ENCODE data around the gene NPL. TPM values are rescaled to one million over a fixed set of nuclear protein-coding genes. Genes with fewer than 3 reads are reported as not detected.
A peak's percentile ranks its signal among the peaks of the same experiment; 100 is the strongest.

The NPL gene
- polyA plus RNA-seq, 3 donors from 2014 or later, result 3.6 to 9.1 (median 4.8) TPM

GRCh38 chr1:182766050-182766449, 23.5 kb upstream of the NPL start:
- Mint-ChIP-seq H3K4me1 (no peaks in the 10 kb centered on the region), H3K36me3 (no peaks in the 10 kb centered on the region), H3K27ac (no peak overlapping the region), H3K27me3 (ENCODE audit: low read depth in 3 of 3) (peaks cover 0 to 3% (median 3%) of the 10 kb centered on the region in 3 donors), H3K4me3 (no peak overlapping the region), H3K9me3 (peaks cover 0 to 5% (median 0%) of the 10 kb centered on the region in 6 donors)
- DNase-seq, result no peak

- no peaks in the 10 kb centered on the region for H3K4me1 Mint-ChIP-seq
- H3K36me3 Mint-ChIP-seq, result no peaks in the 10 kb centered on the region
- no peaks in the 10 kb centered on the region for H3K9me3 Mint-ChIP-seq
- no peak for DNase-seq
- no peak overlapping the region for H3K27ac Mint-ChIP-seq
- peaks cover 2 to 3% (median 3%) of the 10 kb centered on the region in 3 donors for H3K27me3 Mint-ChIP-seq (ENCODE audit: low read depth in 3 of 3)
- no peak overlapping the region for H3K4me3 Mint-ChIP-seq
Measured at GRCh38 chr1:182766881-182767645, 22.5 kb upstream of the NPL start.

GRCh38 chr1:182768963-182769362, 20.6 kb upstream of the NPL start:
- Mint-ChIP-seq H3K27me3 (ENCODE audit: low read depth in 3 of 3) (peaks cover 3 to 6% (median 3%) of the 10 kb centered on the region in 3 donors), H3K27ac (no peak overlapping the region), H3K4me1 (no peaks in the 10 kb centered on the region), H3K4me3 (no peak overlapping the region), H3K36me3 (no peaks in the 10 kb centered on the region), H3K9me3 (no peaks in the 10 kb centered on the region)
- DNase-seq, result no peak

- no peak overlapping the region for H3K4me3 Mint-ChIP-seq
- H3K4me1 Mint-ChIP-seq, result no peaks in the 10 kb centered on the region
- no peak overlapping the region for H3K27ac Mint-ChIP-seq
- H3K9me3 Mint-ChIP-seq, result peaks cover 0 to 2% (median 0%) of the 10 kb centered on the region in 6 donors
- H3K27me3 Mint-ChIP-seq (ENCODE audit: low read depth in 3 of 3), result peaks cover 4 to 10% (median 7%) of the 10 kb centered on the region in 3 donors
- no peak for DNase-seq
- H3K36me3 Mint-ChIP-seq, result no peaks in the 10 kb centered on the region
Measured at GRCh38 chr1:182770232-182770631, 19.3 kb upstream of the NPL start.

GRCh38 chr1:182771187-182771984, 18.2 kb upstream of the NPL start:
- Mint-ChIP-seq H3K4me1 (no peaks in the 10 kb centered on the region), H3K4me3 (no peak overlapping the region), H3K27me3 (ENCODE audit: low read depth in 3 of 3) (peaks cover 7 to 8% (median 7%) of the 10 kb centered on the region in 3 donors), H3K36me3 (no peaks in the 10 kb centered on the region), H3K27ac (no peak overlapping the region), H3K9me3 (peaks cover 0 to 2% (median 0%) of the 10 kb centered on the region in 6 donors)
- no peak for DNase-seq

GRCh38 chr1:182777386-182777785, 12.2 kb upstream of the NPL start:
- DNase-seq, result no peak
- peaks cover 0 to 2% (median 0%) of the 10 kb centered on the region in 6 donors for H3K9me3 Mint-ChIP-seq
- H3K4me3 Mint-ChIP-seq, result no peak overlapping the region
- no peaks in the 10 kb centered on the region for H3K36me3 Mint-ChIP-seq
- H3K4me1 Mint-ChIP-seq, result no peaks in the 10 kb centered on the region
- H3K27ac Mint-ChIP-seq, result no peak overlapping the region
- peaks cover 5 to 8% (median 6%) of the 10 kb centered on the region in 3 donors for H3K27me3 Mint-ChIP-seq (ENCODE audit: low read depth in 3 of 3)

GRCh38 chr1:182778862-182779261, 10.7 kb upstream of the NPL start:
- DNase-seq, result no peak
- no peak overlapping the region for H3K27ac Mint-ChIP-seq
- H3K4me1 Mint-ChIP-seq, result no peaks in the 10 kb centered on the region
- peaks cover 4 to 8% (median 6%) of the 10 kb centered on the region in 3 donors for H3K27me3 Mint-ChIP-seq (ENCODE audit: low read depth in 3 of 3)
- no peaks in the 10 kb centered on the region for H3K36me3 Mint-ChIP-seq
- no peak overlapping the region for H3K4me3 Mint-ChIP-seq
- H3K9me3 Mint-ChIP-seq, result peaks cover 0 to 2% (median 0%) of the 10 kb centered on the region in 6 donors

- Mint-ChIP-seq H3K9me3 (peaks cover 0 to 2% (median 0%) of the 10 kb centered on the region in 6 donors), H3K4me1 (no peaks in the 10 kb centered on the region), H3K27me3 (ENCODE audit: low read depth in 3 of 3) (peaks cover 4 to 5% (median 4%) of the 10 kb centered on the region in 3 donors), H3K4me3 (no peak overlapping the region), H3K27ac (no peak overlapping the region), H3K36me3 (no peaks in the 10 kb centered on the region)
- no peak for DNase-seq
Measured at GRCh38 chr1:182779530-182779929, 10.0 kb upstream of the NPL start.

- Mint-ChIP-seq H3K27ac (no peak overlapping the region), H3K4me1 (no peaks in the 10 kb centered on the region), H3K27me3 (ENCODE audit: low read depth in 3 of 3) (peaks cover 0 to 2% (median 0%) of the 10 kb centered on the region in 3 donors), H3K4me3 (no peak overlapping the region), H3K36me3 (no peaks in the 10 kb centered on the region), H3K9me3 (no peaks in the 10 kb centered on the region)
- DNase-seq, result peak; percentile 53 to 64 (median 55)
Measured at GRCh38 chr1:182781841-182782586, 7.6 kb upstream of the NPL start.

- Mint-ChIP-seq H3K27me3 (ENCODE audit: low read depth in 3 of 3) (peaks cover 0 to 2% (median 0%) of the 10 kb centered on the region in 3 donors), H3K4me3 (no peak overlapping the region), H3K27ac (no peak overlapping the region), H3K9me3 (no peaks in the 10 kb centered on the region), H3K36me3 (no peaks in the 10 kb centered on the region), H3K4me1 (no peaks in the 10 kb centered on the region)
- DNase-seq, result no peak
Measured at GRCh38 chr1:182782587-182782913, 7.0 kb upstream of the NPL start.

GRCh38 chr1:182783068-182783467, 6.5 kb upstream of the NPL start:
- peaks cover 0 to 2% (median 1%) of the 10 kb centered on the region in 3 donors for H3K27me3 Mint-ChIP-seq (ENCODE audit: low read depth in 3 of 3)
- H3K4me3 Mint-ChIP-seq, result no peak overlapping the region
- H3K36me3 Mint-ChIP-seq, result no peaks in the 10 kb centered on the region
- H3K4me1 Mint-ChIP-seq, result no peaks in the 10 kb centered on the region
- DNase-seq, result no peak
- no peaks in the 10 kb centered on the region for H3K9me3 Mint-ChIP-seq
- H3K27ac Mint-ChIP-seq, result no peak overlapping the region

GRCh38 chr1:182784556-182785171, 4.9 kb upstream of the NPL start:
- Mint-ChIP-seq H3K36me3 (no peaks in the 10 kb centered on the region), H3K9me3 (no peaks in the 10 kb centered on the region), H3K4me3 (no peak overlapping the region), H3K27ac (no peak overlapping the region), H3K4me1 (peaks cover 5 to 7% of the 10 kb centered on the region in 2 donors), H3K27me3 (ENCODE audit: low read depth in 3 of 3) (peaks cover 1 to 3% (median 2%) of the 10 kb centered on the region in 3 donors)
- peak; percentile 35 to 48 (median 36) for DNase-seq

GRCh38 chr1:182785181-182785580, 4.4 kb upstream of the NPL start:
- no peak overlapping the region for H3K27ac Mint-ChIP-seq
- no peak for DNase-seq
- H3K9me3 Mint-ChIP-seq, result no peaks in the 10 kb centered on the region
- H3K4me1 Mint-ChIP-seq, result peaks cover 10 to 12% of the 10 kb centered on the region in 2 donors
- H3K27me3 Mint-ChIP-seq (ENCODE audit: low read depth in 3 of 3), result peaks cover 1 to 3% (median 2%) of the 10 kb centered on the region in 3 donors
- H3K36me3 Mint-ChIP-seq, result no peaks in the 10 kb centered on the region
- H3K4me3 Mint-ChIP-seq, result no peak overlapping the region

Measured in immature natural killer cell (primary cell).